ENCODE measurements around the gene RAPGEF6.

GRCh38 chr5:131684595-131684994 is 49.6 kb upstream of the RAPGEF6 start:
- TF ChIP-seq CTCF (IDR thresholded peaks at IDR 0.05) (no peak), POLR2A (IDR thresholded peaks at IDR 0.05) (no peak), EP300 (IDR thresholded peaks at IDR 0.05) (no peak)
